ENCODE measurements around the gene CLCN6.

Gene CLCN6

DNA sequence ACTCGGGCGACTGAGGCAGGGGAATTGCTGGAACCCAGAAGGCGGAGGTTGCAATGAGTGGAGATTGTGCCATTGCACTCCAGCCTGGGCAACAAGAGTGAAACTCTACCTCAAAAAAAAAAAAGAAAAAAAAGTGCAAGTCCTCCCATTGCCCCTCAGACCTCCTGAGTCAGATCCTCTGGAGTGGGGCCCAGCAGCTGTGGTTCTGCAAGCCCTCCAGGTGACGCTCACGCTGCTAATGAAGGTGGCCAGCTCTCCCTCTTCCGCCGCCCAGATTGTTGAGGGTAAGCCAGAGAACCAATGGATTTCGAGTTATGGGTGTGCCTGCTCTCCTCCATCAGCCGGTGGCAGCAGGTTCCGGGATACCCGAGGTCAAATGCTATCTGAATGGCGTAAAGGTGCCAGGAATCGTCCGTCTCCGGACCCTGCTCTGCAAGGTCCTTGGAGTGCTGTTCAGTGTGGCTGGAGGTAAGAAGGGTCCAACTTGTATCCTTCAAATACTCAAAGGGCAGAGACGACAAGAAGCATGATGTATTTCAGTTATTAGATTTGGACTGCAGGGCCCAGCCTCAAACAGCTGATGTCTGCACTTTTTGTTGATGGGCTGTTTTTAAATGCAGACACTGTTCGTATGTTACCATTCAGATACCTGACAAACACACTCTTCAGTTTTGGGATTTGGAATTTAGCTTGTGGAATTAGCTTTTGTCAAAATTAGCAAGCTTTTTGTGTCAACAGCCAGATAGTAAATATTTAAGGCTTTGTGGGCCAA, 17.6 kb downstream of the CLCN6 start:
- H3K27me3 ChIP-seq (ENCODE audit: insufficient read depth, low read depth): no peaks in the 10 kb centered on the region
- no peaks in the 10 kb centered on the region for H4K20me1 ChIP-seq (ENCODE audit: insufficient read depth)
- H3K4me1 ChIP-seq (ENCODE audit: low read depth, poor library complexity, severe bottlenecking): no peaks in the 10 kb centered on the region
- no peak overlapping the region for H2AFZ ChIP-seq (ENCODE audit: low read depth)
- TF ChIP-seq, protein P1, sequence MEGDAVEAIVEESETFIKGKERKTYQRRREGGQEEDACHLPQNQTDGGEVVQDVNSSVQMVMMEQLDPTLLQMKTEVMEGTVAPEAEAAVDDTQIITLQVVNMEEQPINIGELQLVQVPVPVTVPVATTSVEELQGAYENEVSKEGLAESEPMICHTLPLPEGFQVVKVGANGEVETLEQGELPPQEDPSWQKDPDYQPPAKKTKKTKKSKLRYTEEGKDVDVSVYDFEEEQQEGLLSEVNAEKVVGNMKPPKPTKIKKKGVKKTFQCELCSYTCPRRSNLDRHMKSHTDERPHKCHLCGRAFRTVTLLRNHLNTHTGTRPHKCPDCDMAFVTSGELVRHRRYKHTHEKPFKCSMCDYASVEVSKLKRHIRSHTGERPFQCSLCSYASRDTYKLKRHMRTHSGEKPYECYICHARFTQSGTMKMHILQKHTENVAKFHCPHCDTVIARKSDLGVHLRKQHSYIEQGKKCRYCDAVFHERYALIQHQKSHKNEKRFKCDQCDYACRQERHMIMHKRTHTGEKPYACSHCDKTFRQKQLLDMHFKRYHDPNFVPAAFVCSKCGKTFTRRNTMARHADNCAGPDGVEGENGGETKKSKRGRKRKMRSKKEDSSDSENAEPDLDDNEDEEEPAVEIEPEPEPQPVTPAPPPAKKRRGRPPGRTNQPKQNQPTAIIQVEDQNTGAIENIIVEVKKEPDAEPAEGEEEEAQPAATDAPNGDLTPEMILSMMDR (conservative IDR thresholded peaks at IDR 0.05; ENCODE audit: low read depth, low read length): no peak
- H3K36me3 ChIP-seq (ENCODE audit: insufficient read depth): no peaks in the 10 kb centered on the region
- H3K79me2 ChIP-seq (ENCODE audit: insufficient read depth, low read depth): no peaks in the 10 kb centered on the region
- H3K4me3 ChIP-seq (IDR thresholded peaks at IDR 0.05; ENCODE audit: insufficient read depth, low read depth, low read length): no peak overlapping the region
- H3K9ac ChIP-seq: no peak overlapping the region
- no peak overlapping the region for H3K27ac ChIP-seq
- H3K4me2 ChIP-seq: no peak overlapping the region

DNA sequence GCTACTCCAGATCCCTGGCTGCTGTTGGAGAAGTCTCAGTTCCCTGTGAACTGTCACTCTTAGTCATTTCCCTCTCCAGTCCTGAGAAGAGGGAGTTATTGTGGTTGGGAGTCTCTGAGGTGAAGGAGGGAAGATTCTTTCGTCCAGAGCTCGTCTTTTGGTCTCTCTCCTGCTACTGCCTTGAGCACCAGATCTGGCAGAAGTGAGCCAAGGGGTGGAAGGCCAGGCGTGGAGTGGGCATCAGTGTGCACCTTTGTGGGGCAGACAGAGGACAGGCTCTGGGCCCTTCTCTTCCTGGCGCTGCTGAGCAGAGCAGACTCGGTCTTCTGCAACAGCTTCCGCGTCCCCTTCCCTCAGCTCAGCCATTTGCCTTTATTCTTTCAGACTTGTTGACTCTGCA, 19.1 kb downstream of the CLCN6 start:
- no peak overlapping the region for H3K9ac ChIP-seq
- H3K4me3 ChIP-seq (IDR thresholded peaks at IDR 0.05; ENCODE audit: insufficient read depth, low read depth, low read length): no peak overlapping the region
- no peak overlapping the region for H3K4me2 ChIP-seq
- H3K4me1 ChIP-seq (ENCODE audit: low read depth, poor library complexity, severe bottlenecking): no peaks in the 10 kb centered on the region
- H3K27ac ChIP-seq: no peak overlapping the region
- H3K27me3 ChIP-seq (ENCODE audit: insufficient read depth, low read depth): no peaks in the 10 kb centered on the region
- TF ChIP-seq, protein P1 (conservative IDR thresholded peaks at IDR 0.05; ENCODE audit: low read depth, low read length): no peak
- H3K36me3 ChIP-seq (ENCODE audit: insufficient read depth): no peaks in the 10 kb centered on the region
- H2AFZ ChIP-seq (ENCODE audit: low read depth): no peak overlapping the region
- no peaks in the 10 kb centered on the region for H4K20me1 ChIP-seq (ENCODE audit: insufficient read depth)
- H3K79me2 ChIP-seq (ENCODE audit: insufficient read depth, low read depth): no peaks in the 10 kb centered on the region

DNA sequence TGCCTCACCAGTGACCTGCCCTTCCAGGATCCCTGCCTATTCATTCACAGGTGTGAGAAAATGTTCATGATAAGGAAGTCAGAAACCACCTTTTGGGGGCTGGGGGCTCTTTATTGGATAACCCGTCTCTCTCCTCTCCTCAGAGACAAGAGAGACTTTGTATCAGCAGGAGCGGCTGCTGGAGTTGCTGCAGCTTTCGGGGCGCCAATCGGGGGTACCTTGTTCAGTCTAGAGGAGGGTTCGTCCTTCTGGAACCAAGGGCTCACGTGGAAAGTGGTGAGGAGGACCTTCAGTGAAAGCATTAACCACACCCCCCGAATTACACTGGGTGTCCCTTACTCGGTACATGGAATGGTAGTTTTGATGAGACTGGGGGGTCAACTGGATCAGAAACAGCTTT, 21.0 kb downstream of the CLCN6 start:
- Histone ChIP-seq H3K4me3 (IDR thresholded peaks at IDR 0.05; ENCODE audit: insufficient read depth, low read depth, low read length) (no peak overlapping the region), H3K9ac (no peak overlapping the region), H3K36me3 (ENCODE audit: insufficient read depth) (no peaks in the 10 kb centered on the region), H3K4me2 (no peak overlapping the region), H3K27ac (no peak overlapping the region), H3K4me1 (ENCODE audit: low read depth, poor library complexity, severe bottlenecking) (no peaks in the 10 kb centered on the region), H3K79me2 (ENCODE audit: insufficient read depth, low read depth) (no peaks in the 10 kb centered on the region), H4K20me1 (ENCODE audit: insufficient read depth) (no peaks in the 10 kb centered on the region), H3K27me3 (ENCODE audit: insufficient read depth, low read depth) (no peaks in the 10 kb centered on the region), H2AFZ (ENCODE audit: low read depth) (no peak overlapping the region)
- TF ChIP-seq, protein P1 (conservative IDR thresholded peaks at IDR 0.05; ENCODE audit: low read depth, low read length): no peak

DNA sequence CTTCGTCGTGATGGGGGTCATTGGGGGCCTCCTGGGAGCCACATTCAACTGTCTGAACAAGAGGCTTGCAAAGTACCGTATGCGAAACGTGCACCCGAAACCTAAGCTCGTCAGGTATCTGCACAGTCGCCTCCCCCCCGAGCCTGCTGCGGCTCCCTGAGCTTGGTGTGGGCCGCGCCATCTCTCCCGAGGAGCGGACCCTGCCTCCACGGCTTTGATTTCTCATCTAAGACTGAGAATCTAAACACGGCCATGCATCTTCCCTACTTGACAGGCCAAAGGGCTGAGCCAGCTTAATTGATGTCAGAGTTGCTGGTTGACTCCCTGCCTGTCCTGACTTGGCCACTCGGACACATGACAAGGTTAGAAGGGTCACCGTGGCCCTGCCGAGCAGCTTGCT, 22.5 kb downstream of the CLCN6 start:
- Histone ChIP-seq H3K9ac (no peak overlapping the region), H3K27me3 (ENCODE audit: insufficient read depth, low read depth) (no peaks in the 10 kb centered on the region), H3K27ac (no peak overlapping the region), H3K36me3 (ENCODE audit: insufficient read depth) (no peaks in the 10 kb centered on the region), H3K4me2 (no peak overlapping the region), H2AFZ (ENCODE audit: low read depth) (no peak overlapping the region), H3K4me1 (ENCODE audit: low read depth, poor library complexity, severe bottlenecking) (no peaks in the 10 kb centered on the region), H3K79me2 (ENCODE audit: insufficient read depth, low read depth) (no peaks in the 10 kb centered on the region), H4K20me1 (ENCODE audit: insufficient read depth) (no peaks in the 10 kb centered on the region), H3K4me3 (IDR thresholded peaks at IDR 0.05; ENCODE audit: insufficient read depth, low read depth, low read length) (no peak overlapping the region)
- TF ChIP-seq, protein P1 (conservative IDR thresholded peaks at IDR 0.05; ENCODE audit: low read depth, low read length): no peak

All from KMS-11 (cell line).